ENCODE measurements around the gene CABP4.
"Not testable (repeated sequence)": the region's sequence is repeated elsewhere in the genome, so short reads cannot be mapped to it uniquely, and the experiment has no call there.

CABP4 gene

DNA sequence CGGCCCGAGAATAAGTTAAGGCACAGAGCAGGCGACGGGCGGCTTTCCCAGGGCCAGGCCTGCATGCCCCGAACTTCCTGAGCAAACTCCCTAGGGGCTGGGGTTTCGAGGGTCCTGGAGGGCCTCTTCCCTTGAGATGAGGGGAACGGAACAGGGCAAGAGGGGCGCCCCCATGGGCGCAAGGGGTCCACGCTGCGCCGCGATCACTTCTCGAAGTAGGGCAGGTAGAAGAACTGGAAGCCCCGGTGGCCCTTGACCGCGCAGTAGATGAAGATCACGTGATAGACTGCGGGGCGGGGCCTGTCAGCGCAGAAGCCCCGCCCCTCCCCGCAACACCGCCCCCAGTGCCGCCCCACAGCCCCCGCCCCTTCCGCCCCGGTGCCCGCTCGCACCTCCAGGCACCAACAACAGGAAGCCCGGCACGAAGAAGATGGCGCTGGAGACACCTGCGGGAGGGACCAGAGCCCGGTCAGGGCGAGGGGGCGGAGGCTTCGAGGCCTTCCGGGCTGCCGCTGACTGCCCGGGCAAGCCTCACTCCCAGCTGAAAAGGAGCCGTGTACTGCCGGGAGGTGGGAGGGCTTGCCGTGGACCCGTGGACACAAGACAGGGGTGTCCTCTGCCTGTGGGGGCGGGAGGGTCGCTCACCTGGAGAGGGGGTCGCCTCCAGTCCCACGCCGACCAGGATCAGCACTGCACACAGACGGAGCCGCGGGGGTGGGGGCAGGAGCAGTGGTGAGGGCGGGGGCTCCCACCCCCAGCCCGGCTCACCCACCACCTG, 9.4 kb downstream of the CABP4 start:
- peak overlapping the region; percentile 93 for H3K4me3 ChIP-seq (replicated peaks; ENCODE audit: low read depth, low read length)
- no peak for TF ChIP-seq CTCF (IDR thresholded peaks at IDR 0.05; ENCODE audit: insufficient read depth, low read length, poor library complexity, severe bottlenecking)
- H3K27me3 ChIP-seq (replicated peaks; ENCODE audit: control insufficient read depth, insufficient read depth, low read length): no peaks in the 10 kb centered on the region
- DNase-seq (ENCODE audit: extremely low read depth, insufficient read length): peak; percentile 92
- H3K36me3 ChIP-seq (ENCODE audit: control insufficient read depth, insufficient read depth, low read length): no peaks in the 10 kb centered on the region; the same call in none of the 2 replicates

GRCh38 chr11:67465189-67465510, 10.0 kb downstream of the CABP4 start:
- Histone ChIP-seq H3K36me3 (ENCODE audit: control insufficient read depth, insufficient read depth, low read length) (no peaks in the 10 kb centered on the region; the same call in none of the 2 replicates), H3K4me3 (replicated peaks; ENCODE audit: low read depth, low read length) (peak overlapping the region; percentile 93), H3K27me3 (replicated peaks; ENCODE audit: control insufficient read depth, insufficient read depth, low read length) (no peaks in the 10 kb centered on the region)
- no peak for TF ChIP-seq CTCF (IDR thresholded peaks at IDR 0.05; ENCODE audit: insufficient read depth, low read length, poor library complexity, severe bottlenecking)
- DNase-seq (ENCODE audit: extremely low read depth, insufficient read length): no peak

DNA sequence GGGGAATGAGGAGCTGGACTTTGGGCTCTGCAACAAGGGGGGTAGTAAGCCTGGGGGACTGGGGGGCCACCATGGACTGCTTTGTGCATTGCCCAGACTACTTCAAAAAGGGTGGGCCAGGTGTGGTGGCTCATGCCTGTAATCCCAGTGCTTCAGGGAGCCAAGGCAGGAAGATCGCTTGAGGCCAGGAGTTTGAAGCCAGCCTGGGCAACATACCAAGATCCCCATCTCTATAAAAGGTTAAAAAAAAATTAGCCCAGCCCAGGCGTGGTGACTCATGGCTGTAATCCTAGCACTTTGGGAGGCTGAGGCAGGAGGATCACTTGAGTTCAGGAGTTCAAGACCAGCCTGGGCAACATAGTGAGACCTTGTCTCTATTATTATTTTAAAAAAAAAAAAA, 10.4 kb downstream of the CABP4 start:
- H3K36me3 ChIP-seq (ENCODE audit: control insufficient read depth, insufficient read depth, low read length); DNase-seq (ENCODE audit: extremely low read depth, insufficient read length); H3K27me3 ChIP-seq (replicated peaks; ENCODE audit: control insufficient read depth, insufficient read depth, low read length): not testable (repeated sequence)
- H3K4me3 ChIP-seq (replicated peaks; ENCODE audit: low read depth, low read length): peak overlapping the region; percentile 93

- Histone ChIP-seq H3K36me3 (ENCODE audit: control insufficient read depth, insufficient read depth, low read length) (no peaks in the 10 kb centered on the region; the same call in none of the 2 replicates), H3K27me3 (replicated peaks; ENCODE audit: control insufficient read depth, insufficient read depth, low read length) (no peaks in the 10 kb centered on the region), H3K4me3 (replicated peaks; ENCODE audit: low read depth, low read length) (no peak overlapping the region)
- no peak for DNase-seq (ENCODE audit: extremely low read depth, insufficient read length)
- TF ChIP-seq CTCF (IDR thresholded peaks at IDR 0.05; ENCODE audit: insufficient read depth, low read length, poor library complexity, severe bottlenecking): no peak
These were observed 11.2 kb downstream of the CABP4 start for GRCh38 chr11:67466367-67466766.

GRCh38 chr11:67466962-67467771, 12.0 kb downstream of the CABP4 start:
- Histone ChIP-seq H3K4me3 (replicated peaks; ENCODE audit: low read depth, low read length) (no peak overlapping the region), H3K27me3 (replicated peaks; ENCODE audit: control insufficient read depth, insufficient read depth, low read length) (no peaks in the 10 kb centered on the region), H3K36me3 (ENCODE audit: control insufficient read depth, insufficient read depth, low read length) (no peaks in the 10 kb centered on the region; the same call in none of the 2 replicates)
- peak; percentile 12 for DNase-seq (ENCODE audit: extremely low read depth, insufficient read length)
- no peak for TF ChIP-seq CTCF (IDR thresholded peaks at IDR 0.05; ENCODE audit: insufficient read depth, low read length, poor library complexity, severe bottlenecking)

DNA sequence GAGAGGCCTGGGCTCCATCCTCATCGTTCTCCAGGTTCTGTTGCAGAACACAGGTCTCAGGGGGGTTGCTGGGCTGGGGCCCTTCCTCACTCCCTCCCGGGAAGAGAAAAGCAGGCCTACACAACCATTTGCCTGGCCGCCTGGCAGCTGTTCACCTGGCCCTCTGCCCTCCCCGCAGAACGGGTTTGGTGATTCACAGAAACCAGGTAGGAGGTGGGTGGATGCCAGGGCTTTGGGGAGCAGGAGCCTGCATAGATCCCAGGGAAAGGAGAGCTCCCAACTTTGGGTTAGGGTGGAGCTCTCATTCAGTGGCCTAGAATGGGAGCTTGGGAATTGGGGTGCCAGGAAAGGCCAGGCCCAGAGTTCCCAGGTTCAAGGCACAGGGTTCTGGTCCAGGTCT, 12.9 kb downstream of the CABP4 start:
- TF ChIP-seq CTCF (IDR thresholded peaks at IDR 0.05; ENCODE audit: insufficient read depth, low read length, poor library complexity, severe bottlenecking): no peak
- Histone ChIP-seq H3K27me3 (replicated peaks; ENCODE audit: control insufficient read depth, insufficient read depth, low read length) (no peaks in the 10 kb centered on the region), H3K36me3 (ENCODE audit: control insufficient read depth, insufficient read depth, low read length) (no peaks in the 10 kb centered on the region; the same call in none of the 2 replicates), H3K4me3 (replicated peaks; ENCODE audit: low read depth, low read length) (peak overlapping the region; percentile 88)
- peak; percentile 13 for DNase-seq (ENCODE audit: extremely low read depth, insufficient read length)

Measured in GM06990 (cell line).